Thyroid gland (tissue), 4 donors: ENCODE results near the gene GRAMD1C.

Experiments
- POLR2A ChIP-seq, 2 donors: fragments of 450-650 bp; IDR thresholded peaks; one replicate each; pipeline ENCODE4 v1.6.1; 2017; ENCODE audit warnings: antibody characterized with exemption in 2 of 2, mild to moderate bottlenecking in 2 of 2, moderate library complexity in 1 of 2
- TF ChIP-seq, protein P1 (sequence below), 6 experiments: fragments of 200-600 bp in 3 of 6; fragments of 450-650 bp in 3 of 6; sonication (generic) in 3 of 6; IDR thresholded peaks; one replicate each; pipeline ENCODE4 v1.5.1; 2016 to 2019; ENCODE audit warnings: antibody characterized with exemption in 6 of 6, mild to moderate bottlenecking in 2 of 6, inconsistent platforms in 1 of 6, moderate library complexity in 1 of 6

DNA sequence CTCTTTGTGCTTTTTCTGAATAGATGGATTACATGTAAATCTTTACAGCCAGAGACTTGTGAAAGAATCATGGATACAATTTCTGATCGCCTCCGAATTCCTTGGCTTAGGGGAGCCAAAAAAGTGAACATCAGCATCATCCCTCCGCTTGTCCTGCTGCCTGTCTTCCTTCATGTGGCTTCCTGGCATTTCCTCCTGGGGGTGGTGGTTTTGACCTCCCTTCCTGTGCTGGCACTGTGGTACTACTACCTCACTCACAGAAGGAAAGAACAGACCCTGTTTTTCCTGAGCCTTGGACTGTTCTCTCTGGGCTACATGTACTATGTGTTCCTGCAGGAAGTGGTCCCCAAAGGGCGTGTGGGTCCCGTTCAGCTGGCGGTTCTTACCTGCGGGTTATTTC is 115.1 kb downstream of the GRAMD1C start:
- TF ChIP-seq POLR2A (IDR thresholded peaks at IDR 0.05): no peak
- TF ChIP-seq, protein P1, sequence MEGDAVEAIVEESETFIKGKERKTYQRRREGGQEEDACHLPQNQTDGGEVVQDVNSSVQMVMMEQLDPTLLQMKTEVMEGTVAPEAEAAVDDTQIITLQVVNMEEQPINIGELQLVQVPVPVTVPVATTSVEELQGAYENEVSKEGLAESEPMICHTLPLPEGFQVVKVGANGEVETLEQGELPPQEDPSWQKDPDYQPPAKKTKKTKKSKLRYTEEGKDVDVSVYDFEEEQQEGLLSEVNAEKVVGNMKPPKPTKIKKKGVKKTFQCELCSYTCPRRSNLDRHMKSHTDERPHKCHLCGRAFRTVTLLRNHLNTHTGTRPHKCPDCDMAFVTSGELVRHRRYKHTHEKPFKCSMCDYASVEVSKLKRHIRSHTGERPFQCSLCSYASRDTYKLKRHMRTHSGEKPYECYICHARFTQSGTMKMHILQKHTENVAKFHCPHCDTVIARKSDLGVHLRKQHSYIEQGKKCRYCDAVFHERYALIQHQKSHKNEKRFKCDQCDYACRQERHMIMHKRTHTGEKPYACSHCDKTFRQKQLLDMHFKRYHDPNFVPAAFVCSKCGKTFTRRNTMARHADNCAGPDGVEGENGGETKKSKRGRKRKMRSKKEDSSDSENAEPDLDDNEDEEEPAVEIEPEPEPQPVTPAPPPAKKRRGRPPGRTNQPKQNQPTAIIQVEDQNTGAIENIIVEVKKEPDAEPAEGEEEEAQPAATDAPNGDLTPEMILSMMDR (IDR thresholded peaks at IDR 0.05): no peak
